HG03432 (cell line): ENCODE results near the gene TIPARP.
"Not testable (repeated sequence)": the region's sequence is repeated elsewhere in the genome, so short reads cannot be mapped to it uniquely, and the experiment has no call there.

ENCODE experiments used
- ATAC-seq: cut with Tn5 transposase; IDR thresholded peaks from one replicate; pipeline ENCODE4 v1.9.1; 2021; ENCODE audit warnings: mild to moderate bottlenecking, moderate library complexity; ENCODE audit not compliant: unreplicated experiment

The TIPARP gene

GRCh38 chr3:156737049-156737448, 62.7 kb downstream of the TIPARP start:
- ATAC-seq: not testable (repeated sequence)

- no peak for ATAC-seq
These were observed 63.9 kb downstream of the TIPARP start for GRCh38 chr3:156738251-156738650.

GRCh38 chr3:156739976-156740375, 65.6 kb downstream of the TIPARP start:
- no peak for ATAC-seq

- ATAC-seq: not testable (repeated sequence)
These were observed 66.2 kb downstream of the TIPARP start for GRCh38 chr3:156740581-156740980.

- no peak for ATAC-seq
These were observed 67.5 kb downstream of the TIPARP start for GRCh38 chr3:156741935-156742334.

GRCh38 chr3:156742401-156742800, 68.0 kb downstream of the TIPARP start:
- ATAC-seq: no peak

- no peak for ATAC-seq
These were observed 69.5 kb downstream of the TIPARP start for GRCh38 chr3:156743859-156744258.

GRCh38 chr3:156744631-156745030, 70.2 kb downstream of the TIPARP start:
- no peak for ATAC-seq

- no peak for ATAC-seq
These were observed 71.4 kb downstream of the TIPARP start for GRCh38 chr3:156745766-156746165.

GRCh38 chr3:156747046-156747445, 72.7 kb downstream of the TIPARP start:
- ATAC-seq: no peak

- no peak for ATAC-seq
These were observed 74.9 kb downstream of the TIPARP start for GRCh38 chr3:156749244-156749643.

GRCh38 chr3:156750191-156750873, 75.9 kb downstream of the TIPARP start:
- no peak for ATAC-seq

- ATAC-seq: no peak
These were observed 76.5 kb downstream of the TIPARP start for GRCh38 chr3:156750874-156751245.

GRCh38 chr3:156751461-156752025, 77.2 kb downstream of the TIPARP start:
- ATAC-seq: no peak
